Embryonic facial prominence (tissue), 1 donor: ENCODE data around the gene SLC8A1.

Source experiments
- DNase-seq: peaks from one replicate; pipeline ENCODE4 v3.0.0-alpha.2; 2016; ENCODE audit errors: extremely low spot score

SLC8A1 gene

GRCh38 chr2:40451918-40452605 lies at the start of gene SLC8A1:
TSS of gene SLC8A1 (minus strand) at chr2:40452090.
- no peak for DNase-seq

- no peak for DNase-seq
Measured at GRCh38 chr2:40499437-40499836, 47.5 kb upstream of the SLC8A1 start.

- DNase-seq, result no peak
Measured at GRCh38 chr2:40497251-40497859, 45.5 kb upstream of the SLC8A1 start.

DNA sequence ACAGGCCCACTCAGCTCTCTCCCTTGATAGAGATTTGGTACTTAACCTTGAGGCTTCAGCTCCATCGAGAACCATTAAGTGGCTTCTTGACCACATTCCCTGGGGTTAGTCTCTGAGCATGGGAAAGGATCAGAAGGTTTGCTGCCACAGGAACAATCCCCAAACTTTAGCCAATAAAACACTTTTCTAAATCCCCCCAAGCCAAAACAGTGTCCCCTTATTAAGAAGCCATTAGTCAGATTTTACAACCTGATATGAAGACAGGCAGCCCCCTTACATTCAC lies 37.7 kb upstream of the SLC8A1 start:
- DNase-seq, result no peak

DNA sequence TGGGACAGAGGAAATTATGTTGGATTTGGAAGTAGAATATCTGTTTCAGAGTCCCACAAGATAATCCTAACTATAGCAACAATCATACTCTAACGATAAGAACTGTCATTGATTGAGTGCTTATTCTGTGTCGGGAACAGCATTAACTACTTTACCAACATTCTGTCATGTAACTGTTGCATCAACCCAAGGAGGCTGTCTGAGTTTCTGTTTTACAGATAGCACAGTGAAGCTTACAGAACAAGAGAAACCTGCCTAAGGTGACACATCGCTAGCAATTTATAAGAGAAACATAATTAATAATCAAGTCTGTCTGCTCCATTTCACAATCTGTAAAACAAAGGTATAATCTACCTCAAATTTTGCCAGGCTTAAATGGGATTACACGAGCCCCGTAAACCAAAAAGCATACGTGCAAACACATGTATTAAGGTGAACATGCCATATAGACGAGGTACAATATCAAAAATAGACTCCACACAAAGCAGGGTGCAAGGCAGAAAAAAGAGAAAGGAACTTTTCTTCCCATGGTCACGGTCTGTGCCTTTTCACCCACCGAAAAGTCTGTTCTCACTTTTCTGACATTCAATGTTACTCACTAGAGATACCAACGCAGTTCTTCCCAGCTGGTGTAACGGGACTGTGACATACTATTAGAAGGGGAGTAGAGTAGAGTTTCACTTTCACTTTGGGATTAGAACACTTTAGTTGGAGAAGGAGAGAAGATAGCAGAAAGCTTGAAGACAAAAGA lies 37.2 kb upstream of the SLC8A1 start:
- DNase-seq, result no peak

GRCh38 chr2:40488101-40488601 lies 36.3 kb upstream of the SLC8A1 start:
- DNase-seq, result no peak

DNA sequence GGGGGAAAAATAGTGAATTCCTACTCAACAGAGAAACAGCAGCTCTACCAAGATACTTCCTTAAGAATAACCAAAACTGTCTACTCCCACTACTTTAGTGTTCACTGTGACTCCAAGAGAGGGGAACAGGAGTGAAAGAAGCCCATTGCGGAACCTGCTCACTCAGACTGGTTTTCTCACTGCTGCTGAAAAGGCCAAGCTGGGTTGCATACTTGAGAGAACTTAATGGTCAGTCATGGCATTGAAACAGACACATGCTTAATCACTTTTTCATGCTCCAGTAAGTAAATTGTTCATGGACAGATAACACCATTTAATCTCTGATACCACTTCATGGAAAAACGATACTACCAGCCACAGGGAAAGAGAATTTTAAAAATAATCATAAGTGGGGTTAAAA lies 35.7 kb upstream of the SLC8A1 start:
- DNase-seq, result no peak

GRCh38 chr2:40485854-40486253 lies 34.0 kb upstream of the SLC8A1 start:
- DNase-seq, result no peak

DNA sequence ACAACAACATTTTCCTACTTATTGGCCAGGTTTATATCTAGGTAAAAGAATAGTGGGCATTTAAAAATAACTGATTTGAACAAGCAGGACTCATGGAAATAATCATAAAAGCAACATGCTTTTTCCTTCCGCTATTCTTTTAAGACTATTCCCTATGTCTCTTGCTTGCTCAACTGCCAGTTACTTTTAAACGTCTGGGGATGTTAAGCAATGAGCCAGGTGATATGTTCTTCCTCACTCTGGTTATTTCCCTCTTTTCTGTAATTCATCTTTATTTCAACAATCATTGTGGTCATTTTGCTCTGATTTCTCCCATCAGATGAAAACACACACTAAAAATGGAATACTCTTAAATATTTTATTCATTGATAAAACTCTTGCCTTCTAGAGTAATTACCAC lies 33.4 kb upstream of the SLC8A1 start:
- DNase-seq, result no peak

DNA sequence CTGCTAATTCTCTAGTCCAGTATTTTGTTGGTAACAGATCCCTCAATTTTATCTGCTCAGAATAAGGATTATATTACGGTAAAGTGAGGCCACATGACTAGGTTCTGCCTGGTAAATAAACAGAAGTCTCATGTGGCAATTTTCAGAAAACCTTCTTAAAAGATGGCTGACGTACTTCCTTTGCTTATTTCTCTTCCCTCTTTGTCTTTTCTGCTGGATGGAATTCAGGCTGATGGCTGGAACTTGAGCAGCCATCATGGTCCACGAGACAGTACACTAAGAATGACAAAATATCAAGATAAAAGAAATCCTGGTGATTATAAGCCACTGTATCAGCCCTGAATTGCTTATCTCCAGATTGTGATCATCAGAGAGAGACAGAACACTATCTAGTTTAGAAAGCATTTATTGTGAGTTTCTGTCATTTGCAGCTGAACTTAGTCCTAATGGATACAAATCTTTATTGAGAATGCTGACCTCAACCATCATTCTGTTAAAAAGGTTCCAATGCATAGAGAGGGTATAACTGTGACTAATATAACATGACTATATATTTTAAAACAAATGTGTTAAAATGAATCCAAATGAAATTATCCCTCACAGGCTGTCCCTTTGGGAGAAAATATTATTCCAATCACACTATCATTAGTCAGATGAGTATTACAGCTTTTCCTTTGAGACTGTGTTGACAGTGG lies 31.8 kb upstream of the SLC8A1 start:
- no peak for DNase-seq

DNA sequence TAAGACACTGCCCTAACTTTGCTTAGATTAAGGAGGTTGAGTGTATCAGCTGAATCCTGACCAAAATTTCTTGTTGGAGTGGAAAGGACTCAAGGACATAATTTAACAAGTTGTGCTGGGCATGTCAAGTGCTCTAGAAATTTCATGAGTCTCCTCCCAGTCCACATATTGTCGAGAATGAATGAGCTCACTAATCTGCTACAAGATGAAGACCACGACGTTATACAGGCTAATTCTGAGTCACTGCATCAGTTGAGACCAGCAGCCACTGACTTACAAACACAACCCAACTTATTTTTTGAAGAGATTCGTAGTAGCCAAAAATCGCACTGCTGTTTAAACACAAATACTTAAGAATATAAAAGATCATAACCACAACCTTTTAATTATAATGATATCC lies 28.7 kb upstream of the SLC8A1 start:
- DNase-seq, result no peak

DNA sequence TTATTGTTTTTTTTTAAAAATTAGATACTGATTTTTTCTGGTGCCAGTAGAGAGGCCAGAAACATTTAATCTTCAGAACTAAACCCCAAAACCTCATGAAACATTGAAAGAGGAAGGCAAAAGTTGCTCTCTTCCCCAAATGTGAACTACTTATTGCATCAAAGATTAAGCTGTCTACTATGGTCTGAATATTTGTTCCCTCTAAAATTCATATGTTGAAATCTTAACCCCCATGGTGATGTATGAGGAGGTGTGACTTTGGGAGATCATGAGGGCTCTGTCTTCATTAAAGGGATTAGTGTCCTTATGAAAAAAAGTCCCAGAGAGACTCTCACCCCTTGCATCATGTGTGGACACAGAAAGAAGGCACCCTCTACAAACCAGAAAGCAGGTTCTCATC lies 28.2 kb upstream of the SLC8A1 start:
- no peak for DNase-seq

DNA sequence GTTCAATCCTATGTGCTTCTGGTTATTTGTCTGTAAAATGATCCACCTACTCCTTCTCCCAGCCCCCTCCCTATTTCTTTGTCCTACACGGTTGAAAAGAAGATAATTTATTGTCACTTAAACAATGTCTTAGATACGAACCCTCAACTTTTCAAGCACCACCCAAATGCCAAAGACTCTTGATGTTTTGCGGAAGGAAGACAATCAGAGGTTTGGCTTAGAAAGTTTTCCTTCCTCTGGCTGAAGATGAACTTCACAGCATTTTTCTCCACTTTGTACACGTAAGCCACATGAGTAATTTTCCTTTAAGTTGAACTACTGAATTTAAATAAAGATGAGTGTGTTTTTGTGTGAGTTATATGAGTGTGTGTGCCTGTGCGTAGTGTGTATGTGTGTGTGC lies 25.5 kb upstream of the SLC8A1 start:
- DNase-seq, result no peak

DNA sequence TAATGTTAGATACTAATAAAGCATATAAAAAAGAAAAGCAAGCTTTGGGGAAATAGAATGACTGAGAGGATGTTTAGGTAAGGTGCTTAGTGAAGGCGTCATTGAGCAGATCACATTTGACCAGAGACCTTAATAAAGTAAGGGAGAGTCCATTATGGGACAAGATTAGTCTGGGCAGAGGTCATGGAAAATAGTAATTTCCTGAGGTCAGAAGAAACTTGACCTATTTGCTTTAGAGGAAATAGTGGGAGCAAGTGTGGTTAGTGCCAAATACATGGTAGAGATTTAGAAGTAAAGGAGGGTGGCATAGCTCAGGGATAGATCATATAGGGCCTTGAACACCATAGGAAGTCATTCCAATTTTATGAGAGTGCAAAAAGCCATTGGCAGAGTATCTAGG lies 24.5 kb upstream of the SLC8A1 start:
- no peak for DNase-seq

GRCh38 chr2:40474306-40474705 lies 22.4 kb upstream of the SLC8A1 start:
- no peak for DNase-seq

GRCh38 chr2:40471866-40472265 lies 20.0 kb upstream of the SLC8A1 start:
- DNase-seq, result no peak

DNA sequence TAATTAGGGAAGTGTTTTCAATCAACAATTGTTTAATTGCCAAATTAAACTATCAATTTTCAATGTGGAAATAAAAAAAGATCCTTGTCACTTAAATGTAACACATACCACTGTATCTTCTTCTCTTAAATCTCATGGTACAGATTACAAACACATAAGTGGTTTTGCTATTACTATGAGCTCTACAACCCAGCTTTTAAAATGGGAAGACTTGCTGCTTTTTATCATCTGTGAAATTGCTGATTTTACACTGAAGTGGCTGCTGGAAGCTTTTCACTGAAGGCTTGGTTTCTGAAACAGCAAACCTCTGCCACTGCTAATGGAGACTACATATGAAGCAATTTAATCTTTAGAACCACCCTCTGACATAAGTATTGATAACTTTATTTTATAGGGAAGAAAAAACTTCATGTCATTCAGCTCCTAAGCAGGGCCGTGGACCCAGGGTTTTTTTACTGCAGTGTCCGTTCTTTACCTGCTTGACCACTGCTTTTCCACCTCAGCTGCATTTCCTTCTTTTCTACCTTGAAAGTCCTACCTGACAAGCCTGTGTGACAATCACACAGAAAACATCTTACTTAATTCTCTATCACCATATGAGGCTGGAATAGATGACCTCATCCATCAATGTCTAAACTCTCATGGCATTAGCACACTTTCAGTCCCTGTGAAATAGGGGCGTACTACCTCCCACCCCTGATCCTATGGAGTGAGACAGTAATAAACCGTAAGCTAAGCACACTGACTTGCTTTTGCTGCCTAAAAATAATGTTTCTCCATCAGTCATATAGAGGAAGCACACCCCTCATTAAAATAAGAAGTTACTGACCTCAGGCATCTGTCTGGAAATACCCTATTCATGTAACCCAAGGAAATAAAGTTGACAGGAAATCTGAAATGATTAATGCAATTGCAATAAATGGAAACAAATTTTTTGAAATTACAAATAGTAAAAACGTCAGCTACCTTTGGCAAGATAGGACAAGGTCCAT lies 19.2 kb upstream of the SLC8A1 start:
- no peak for DNase-seq

DNA sequence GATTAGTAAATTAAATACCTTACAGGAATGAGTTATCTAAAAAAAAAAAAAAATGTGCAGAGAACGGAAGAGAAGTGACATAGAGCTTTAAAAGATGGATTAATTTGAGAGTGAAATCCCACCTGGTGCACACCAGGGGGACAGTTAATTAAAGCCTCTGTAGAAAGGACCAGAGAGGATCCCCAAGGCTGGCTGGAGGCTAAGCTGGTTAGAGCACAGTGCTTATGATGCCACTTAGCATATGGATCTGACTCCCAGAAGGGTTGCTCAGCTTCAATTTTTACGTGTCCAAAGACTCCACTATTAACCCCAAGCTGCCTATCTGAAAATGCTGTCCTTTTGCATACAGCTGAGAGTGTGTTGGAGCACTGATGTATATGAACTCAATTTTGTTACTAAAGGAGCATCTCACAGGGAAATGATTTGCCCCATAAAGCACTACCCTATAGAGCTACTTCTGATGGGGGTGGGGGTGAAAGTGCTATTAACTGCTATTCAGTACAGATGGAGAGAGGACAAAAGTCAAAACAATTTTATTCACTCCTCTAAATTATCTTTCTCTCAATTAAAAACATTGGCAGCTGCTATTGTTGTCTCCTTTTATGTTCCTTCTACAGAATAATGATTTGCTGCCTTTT lies 15.2 kb upstream of the SLC8A1 start:
- no peak for DNase-seq

DNA sequence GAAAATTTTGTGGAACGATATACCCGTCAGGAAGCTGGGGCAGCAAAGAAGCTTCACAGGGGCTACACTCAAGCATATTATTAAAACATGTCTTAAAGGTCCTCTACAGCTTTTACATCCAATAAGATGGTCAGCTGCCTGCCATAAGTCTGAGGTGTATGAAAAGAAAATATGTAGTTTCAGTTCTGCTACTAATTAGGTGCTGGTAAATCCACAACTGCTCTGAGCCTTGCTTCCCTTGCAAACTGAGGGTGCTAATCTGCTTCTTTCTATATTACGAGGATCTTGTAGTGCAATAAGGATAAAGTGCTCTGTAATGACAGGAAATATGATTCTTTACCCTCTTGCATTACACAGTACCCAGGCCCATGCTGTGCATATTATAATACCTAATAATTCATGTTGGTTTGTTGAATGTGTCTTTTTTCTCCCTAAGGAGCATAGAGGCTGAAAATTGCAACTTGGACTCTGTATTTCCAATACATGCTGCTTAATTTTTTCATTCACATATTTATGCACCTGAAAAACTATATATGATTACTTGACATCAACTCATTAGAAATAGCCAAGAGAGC lies 14.5 kb upstream of the SLC8A1 start:
- no peak for DNase-seq

DNA sequence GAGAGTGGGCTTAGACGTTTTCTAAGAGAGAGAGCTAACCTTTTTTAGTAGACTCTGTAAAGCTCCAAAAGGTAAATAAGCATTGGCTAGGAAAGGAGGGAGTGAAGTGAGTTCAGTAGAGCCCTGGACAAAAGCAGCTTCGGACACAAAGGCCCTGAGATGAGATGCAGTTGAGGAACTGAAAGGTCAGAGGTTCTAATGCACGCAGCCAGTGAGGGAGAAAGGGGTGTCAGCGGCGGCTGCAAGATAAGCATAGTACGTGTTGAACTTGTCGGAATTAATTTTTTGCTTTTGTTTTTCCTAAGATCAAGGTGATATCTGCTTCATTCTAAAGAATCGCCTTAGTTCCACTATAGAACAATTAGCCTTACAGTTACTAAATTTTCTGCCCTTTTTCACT lies 11.2 kb upstream of the SLC8A1 start:
- no peak for DNase-seq
